ENCODE results near the gene SNTG2.
"Not testable (repeated sequence)": the region's sequence is repeated elsewhere in the genome, so short reads cannot be mapped to it uniquely, and the experiment has no call there.

Gene SNTG2

DNA sequence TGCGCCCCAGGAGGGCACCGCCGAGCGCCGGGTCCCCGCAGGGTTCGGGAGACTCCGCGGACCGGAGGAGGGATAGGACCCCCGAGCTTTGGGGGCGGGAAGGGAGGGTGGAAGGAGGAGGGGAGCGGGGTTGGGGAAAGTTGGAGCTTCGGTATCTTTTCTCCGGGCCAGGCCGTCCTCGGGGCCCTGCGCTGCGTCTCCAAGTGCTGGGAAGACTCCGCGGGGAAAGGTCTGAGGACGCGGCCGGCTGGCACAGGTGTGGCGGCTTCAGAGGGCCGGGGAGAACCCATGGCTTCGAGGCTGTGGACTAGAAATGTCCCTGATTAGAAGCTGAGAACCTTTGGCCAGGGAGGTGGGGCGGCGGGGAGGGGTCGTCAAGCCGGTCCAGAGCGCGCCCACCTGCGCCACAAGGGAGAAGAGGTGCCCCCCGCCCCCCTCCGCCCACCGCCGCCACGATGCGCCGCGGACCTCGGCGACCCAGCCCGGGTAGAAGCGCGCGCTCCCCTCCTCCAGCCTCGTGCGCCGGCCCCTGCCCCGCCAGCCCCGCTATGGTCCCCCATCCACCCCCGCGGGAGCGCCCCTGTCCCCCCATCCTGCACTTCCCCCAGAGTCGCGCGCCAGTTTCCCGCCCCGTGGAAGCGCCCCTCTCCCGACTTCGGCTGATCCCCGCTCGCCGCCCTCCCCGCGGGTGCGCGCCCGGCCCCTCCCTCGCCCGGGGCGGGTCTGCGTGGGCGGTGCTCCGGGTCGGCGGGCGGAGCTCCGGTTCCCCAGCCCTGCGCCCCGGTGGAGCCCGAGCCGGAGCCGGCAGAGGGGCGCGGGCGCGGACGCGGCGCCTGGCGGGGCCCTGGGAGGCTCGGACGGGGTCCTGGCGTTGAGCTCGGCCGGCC, at the start of gene SNTG2:
SNTG2 (plus strand) TSS at position 770 of the 887 bp plus-strand sequence. CDS start 148 bp downstream, outside the sequence.
- DNase-seq = no peak

DNA sequence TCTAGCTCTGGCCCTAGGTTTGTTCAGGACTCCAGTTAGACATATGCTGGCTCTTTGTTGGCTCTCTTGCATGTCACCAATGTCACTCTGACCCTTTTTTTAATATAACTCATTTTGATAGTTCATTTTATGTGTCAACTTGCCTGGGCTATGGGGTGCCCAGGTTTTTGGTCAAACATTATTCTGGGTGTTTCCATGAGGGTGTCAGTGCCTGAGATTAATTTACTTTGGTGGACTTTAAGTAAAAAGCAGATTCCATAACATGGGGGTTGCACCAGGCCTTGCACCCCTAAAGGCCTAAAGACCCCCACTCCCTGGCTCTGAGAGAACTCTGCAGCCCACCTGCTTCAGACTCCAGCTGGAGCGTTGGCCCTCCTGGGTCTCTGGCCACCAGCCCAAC, 48.1 kb upstream of the SNTG2 start:
- DNase-seq = no peak

GRCh38 chr2:903223-903900, 47.3 kb upstream of the SNTG2 start:
- DNase-seq = no peak

DNA sequence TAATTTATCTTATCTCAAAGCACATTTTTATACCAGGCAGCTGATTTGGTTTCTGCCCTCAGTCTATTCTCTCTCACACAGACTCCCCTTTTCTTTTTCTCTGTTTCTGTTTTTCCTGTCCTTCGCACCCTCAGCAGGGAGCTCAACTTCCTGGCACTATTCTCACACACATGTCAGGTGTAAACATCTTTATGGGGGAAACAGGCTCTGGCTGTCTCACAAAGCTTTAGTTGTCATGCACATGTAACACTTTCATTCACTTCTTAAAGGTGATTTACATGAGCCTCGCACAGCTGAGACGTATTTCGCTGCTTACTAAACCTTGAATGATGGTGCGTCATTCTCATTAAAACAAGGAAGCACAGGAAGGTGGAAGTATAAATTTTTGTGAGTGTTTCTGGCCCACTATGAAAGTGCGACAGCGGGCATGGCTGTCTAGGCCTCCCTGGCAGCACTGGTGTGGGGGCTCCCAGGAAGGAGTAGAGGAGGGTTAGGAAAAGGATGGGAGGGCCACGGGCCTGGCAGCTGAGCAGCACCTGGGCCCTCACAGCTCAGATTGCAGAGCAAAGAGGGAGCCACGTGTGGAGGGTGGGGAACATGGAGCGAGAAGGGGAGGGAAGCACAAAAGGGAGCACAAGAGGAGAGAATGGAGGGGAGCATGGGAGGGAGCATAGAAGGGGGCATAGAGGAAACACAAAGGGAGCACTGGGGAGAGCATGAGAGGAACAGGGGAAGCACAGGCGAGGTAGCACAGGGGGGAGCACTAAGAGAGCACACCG, 46.2 kb upstream of the SNTG2 start:
- DNase-seq = no peak

- no peak for DNase-seq
Measured at GRCh38 chr2:905091-905832, 45.4 kb upstream of the SNTG2 start.

DNA sequence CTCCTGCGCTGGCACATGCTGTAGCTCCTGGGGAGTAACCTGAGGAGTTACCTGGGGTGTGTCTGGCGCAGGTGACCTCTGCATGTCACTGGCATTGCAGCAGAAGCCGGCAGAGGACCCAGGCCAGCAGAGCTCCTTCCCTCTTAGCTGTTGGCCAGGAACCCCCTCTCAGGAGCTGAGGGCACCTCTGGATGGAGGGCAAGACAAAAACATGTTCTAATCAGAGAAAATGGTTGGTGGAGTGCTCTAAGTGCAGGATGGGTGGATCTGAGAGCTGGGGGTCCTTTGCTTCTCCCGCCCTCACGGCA, 44.9 kb upstream of the SNTG2 start:
- no peak for DNase-seq

DNA sequence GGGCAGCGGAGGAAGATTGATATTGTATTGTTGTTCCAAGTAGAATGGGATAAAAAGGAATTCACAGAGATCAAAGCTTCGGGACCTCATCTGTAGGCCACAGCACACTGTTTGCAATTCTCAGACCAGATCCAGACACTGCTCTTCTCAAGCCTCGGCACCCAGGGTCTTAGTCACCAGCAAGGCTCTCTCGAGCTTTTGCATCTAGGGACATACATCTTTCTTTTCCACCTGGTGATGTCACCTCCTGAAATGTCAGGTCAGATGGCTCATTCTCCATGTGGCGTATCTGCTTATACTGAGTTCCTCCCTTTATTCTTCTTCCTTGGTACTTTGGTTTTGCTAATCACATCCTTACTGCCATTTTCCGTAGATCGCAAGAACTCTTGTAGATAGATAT, 42.9 kb upstream of the SNTG2 start:
- no peak for DNase-seq

DNA sequence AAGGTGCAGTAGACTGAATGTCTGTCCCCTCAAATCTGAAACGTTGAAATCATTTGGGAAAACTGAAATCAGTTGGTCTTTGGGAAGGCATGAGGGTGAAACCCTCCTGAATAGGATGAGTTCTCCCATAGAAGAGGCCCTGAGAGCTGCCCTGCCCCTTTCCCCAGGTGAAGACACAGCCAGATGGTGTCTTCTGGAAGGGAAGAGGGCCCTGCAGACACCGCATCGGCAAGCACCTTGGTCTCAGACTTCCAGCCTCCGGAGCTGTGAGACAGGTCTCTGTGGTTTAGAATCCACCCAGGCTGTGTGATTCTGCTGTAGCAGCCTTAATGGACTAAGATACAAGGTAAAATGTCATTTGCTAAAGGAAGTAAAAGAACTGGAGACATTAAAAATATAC, 42.1 kb upstream of the SNTG2 start:
- DNase-seq = no peak

- not testable (repeated sequence) for DNase-seq
Measured at GRCh38 chr2:909764-910379, 40.8 kb upstream of the SNTG2 start.

GRCh38 chr2:910698-911097, 40.0 kb upstream of the SNTG2 start:
- no peak for DNase-seq

DNA sequence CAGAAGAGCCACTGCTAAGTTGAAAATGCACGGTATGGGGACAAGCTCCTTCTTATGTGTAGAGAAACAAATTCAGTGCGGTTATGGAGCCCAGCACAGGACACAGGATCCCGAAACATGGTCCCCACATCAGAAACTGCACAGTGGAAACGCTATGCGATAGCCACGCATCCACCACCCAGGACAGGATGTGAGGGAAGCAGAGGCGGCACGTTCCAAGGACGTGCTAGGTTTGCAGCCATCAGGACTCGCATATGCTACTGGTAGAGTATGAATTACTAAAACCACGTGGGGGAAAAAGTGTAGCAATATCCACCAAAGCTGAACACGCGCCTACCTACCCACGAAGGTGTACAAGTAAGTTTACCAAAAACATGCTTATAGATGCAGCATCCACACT, 34.7 kb upstream of the SNTG2 start:
- no peak for DNase-seq

DNA sequence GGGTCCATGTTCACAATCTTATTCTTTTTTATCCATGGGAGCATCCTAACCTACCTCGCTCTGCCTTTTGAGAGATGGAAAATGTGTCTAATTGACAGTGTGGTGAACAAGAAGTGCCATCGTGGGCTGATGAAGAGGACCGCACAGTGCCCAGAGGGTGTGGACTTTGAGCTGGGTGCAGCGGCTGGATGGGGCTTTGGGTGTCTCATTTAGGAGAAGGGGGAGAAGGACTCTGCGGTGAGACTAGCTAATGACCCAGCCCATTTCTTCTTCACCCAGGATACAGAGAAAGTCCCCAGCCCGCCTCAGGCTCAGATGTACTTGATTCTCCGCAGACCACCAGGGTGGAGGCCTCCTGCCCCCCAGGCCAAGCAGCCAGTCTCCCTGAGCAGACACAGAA, 33.7 kb upstream of the SNTG2 start:
- no peak for DNase-seq

GRCh38 chr2:919672-920071, 31.0 kb upstream of the SNTG2 start:
- no peak for DNase-seq

- no peak for DNase-seq
Measured at GRCh38 chr2:920573-920972, 30.1 kb upstream of the SNTG2 start.

GRCh38 chr2:920999-921398, 29.6 kb upstream of the SNTG2 start:
- DNase-seq = no peak

DNA sequence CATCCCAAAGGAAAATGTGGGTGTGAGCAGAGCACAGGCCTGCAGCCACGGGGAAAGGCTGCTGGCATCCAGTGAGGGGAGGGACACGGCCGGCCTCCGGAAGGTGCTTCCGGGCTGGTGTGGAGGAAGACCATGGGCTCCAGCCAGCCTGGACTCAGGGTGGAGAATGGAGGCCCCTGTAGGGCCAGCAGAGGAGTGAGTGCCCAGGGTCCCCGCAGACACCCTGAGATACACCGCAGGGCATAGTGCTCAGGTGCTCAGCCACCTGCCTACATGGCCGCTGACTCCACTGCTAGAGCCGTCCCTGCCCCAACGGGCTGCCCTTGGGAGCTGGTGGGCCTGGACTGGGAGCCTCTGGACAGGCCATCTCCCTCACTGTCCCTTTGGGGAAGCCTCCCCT, 28.5 kb upstream of the SNTG2 start:
- no peak for DNase-seq

DNA sequence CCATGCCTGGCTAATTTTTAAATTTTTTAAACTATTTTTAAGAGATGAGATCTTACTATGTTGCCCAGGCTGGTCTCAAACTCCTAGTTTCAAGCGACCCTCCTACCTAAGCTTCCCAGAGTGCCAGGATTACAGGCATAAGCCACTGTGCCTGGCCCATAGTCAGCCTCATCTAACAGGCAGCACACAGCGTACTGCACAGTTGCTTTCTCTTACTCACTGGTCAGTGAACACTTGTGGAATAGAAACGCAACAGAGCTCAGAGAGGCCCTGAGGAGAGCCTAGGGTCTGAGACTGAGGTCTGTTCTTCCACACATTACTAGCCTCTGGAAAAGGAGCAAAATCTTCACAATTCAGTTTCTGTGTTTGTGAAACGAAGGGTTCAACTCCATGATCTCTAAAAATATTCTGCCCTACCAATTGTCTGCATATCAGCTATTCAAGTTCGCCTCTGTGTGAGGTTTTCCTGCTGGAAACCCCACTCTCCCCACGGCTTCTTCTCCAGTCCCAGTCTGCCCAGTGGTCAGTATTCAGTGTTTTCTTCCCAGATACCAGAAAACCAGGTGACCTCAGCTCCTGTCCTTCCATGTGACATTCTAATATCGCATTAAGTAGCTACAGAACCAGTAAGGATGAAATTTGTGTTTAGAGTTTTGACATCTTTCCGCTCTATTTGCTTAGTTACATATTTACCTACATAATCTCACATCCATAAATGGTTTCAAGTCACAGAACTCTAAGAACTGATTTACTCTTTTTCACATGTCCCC, 26.6 kb upstream of the SNTG2 start:
- DNase-seq = no peak

DNA sequence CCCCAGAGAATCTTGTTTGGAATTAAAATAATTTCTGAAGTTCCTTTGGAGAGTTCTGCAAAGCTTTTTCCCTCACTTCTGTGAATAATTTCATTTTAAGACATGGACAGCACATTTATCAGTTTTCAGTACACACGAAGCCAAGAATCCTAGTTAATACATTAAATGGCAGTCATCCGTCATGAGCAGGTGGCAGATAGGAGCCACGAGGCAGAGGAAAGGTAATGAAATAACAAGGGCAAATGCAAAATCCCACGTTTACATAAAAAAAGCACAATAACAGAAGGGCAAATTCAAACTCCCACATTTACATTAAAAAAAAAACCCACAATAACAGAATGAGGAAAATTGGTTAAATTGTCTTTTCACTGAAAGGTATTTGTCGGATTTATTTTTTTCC, 25.9 kb upstream of the SNTG2 start:
- DNase-seq = no peak

DNA sequence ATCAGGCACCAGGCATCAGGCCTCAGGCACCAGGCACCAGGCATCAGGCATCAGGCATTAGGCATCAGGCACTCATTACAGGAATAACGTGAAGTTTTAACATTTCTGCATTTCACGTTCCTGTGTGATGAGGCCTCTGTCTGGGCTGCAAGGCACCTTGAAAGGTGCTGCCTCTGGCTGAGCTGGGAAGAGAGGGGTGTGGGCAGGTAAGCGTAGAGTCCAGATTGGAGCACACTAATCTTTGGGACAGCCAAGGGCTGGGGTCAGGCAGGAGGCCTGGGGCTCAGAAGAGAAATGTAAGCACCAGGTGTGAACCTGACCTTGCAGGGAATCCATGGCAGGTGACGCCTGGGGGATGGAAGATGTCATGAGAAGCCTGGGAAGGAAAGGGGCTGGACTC, 25.3 kb upstream of the SNTG2 start:
- DNase-seq = no peak

- no peak for DNase-seq
Measured at GRCh38 chr2:925711-926110, 24.9 kb upstream of the SNTG2 start.

DNA sequence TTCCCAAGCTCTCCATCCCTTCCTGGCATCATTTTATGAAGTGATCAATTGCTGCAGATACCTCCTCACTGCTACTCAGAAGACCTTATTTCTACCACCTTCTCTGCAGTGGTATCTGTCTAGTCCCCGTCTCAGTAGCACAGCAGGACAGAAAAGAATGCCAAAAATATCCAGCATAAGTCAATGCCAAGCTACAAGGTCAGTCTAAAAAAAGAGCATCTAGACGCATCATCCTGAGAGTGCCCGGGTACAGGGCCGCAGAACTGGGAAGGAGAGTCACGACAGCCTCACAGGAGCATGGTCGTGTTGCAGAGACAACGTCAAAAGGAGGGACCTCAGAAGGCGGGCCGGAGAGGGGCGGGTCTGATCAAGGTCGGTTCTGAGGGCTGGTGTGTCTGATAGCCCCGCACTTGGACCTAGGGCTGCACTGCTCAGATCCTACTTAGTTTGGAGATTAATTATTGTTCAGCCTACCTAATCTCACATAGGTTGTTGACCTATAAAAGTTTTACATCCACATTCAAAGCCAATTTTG, 24.3 kb upstream of the SNTG2 start:
- no peak for DNase-seq

- no peak for DNase-seq
Measured at GRCh38 chr2:926896-927295, 23.8 kb upstream of the SNTG2 start.

Data from NCI-H1048 (cell line).